SK-N-SH treated with all-trans-retinoic acid at 6 μM for 48 hours (cell line): ENCODE measurements around the gene OR6C68.
"Not testable (repeated sequence)": the region's sequence is repeated elsewhere in the genome, so short reads cannot be mapped to it uniquely, and the experiment has no call there.

ENCODE experiments used
- ATAC-seq: fragments of 200-7000 bp; cut with Tn5 transposase; 3 replicates; pipeline ENCODE4 v1.9.1; 2020; ENCODE audit warnings: mild to moderate bottlenecking, moderate library complexity
- ARNTL ChIP-seq: fragments of 450-650 bp; formaldehyde crosslinking; IDR thresholded peaks from 2 replicates; pipeline ENCODE4 v1.5.0; 2020; ENCODE audit warnings: low read depth, mild to moderate bottlenecking, moderate library complexity, borderline replicate concordance
- BACH2 ChIP-seq: fragments of 250-450 bp; sonication (Bioruptor Pico); IDR thresholded peaks from 2 replicates; pipeline ENCODE4 v1.9.0; 2021; ENCODE audit warnings: mild to moderate bottlenecking, borderline replicate concordance
- CSDC2 ChIP-seq: fragments of 250-450 bp; sonication (Bioruptor Pico); IDR thresholded peaks from 2 replicates; pipeline ENCODE4 v1.5.0; 2020; ENCODE audit warnings: mild to moderate bottlenecking, moderate library complexity
- CSRNP3 ChIP-seq: fragments of 250-450 bp; sonication (Bioruptor Pico); IDR thresholded peaks from 2 replicates; pipeline ENCODE4 v1.5.1; 2021; ENCODE audit warnings: mild to moderate bottlenecking, moderate library complexity
- ESRRG ChIP-seq: fragments of 250-450 bp; sonication (Bioruptor Pico); IDR thresholded peaks from 2 replicates; pipeline ENCODE4 v1.6.1; 2021; ENCODE audit warnings: mild to moderate bottlenecking
- GLIS3 ChIP-seq: fragments of 250-450 bp; sonication (Bioruptor Pico); IDR thresholded peaks from 2 replicates; pipeline ENCODE4 v1.5.0; 2020; ENCODE audit warnings: mild to moderate bottlenecking, moderate library complexity
- ISL1 ChIP-seq: fragments of 250-450 bp; sonication (Bioruptor Pico); IDR thresholded peaks from 2 replicates; pipeline ENCODE4 v2.1.2; 2022; ENCODE audit warnings: mild to moderate bottlenecking, moderate library complexity
- OSR1 ChIP-seq: fragments of 250-450 bp; sonication (Bioruptor Pico); IDR thresholded peaks from 2 replicates; pipeline ENCODE4 v1.8.0; 2022; ENCODE audit warnings: moderate library complexity, mild to moderate bottlenecking, inconsistent platforms
- PATZ1 ChIP-seq: fragments of 250-450 bp; sonication (Bioruptor Pico); IDR thresholded peaks from 2 replicates; pipeline ENCODE4 v1.8.0; 2020; ENCODE audit warnings: mild to moderate bottlenecking, moderate library complexity, borderline replicate concordance
- POU6F1 ChIP-seq: fragments of 250-450 bp; sonication (Bioruptor Pico); IDR thresholded peaks from 2 replicates; pipeline ENCODE4 v1.8.0; 2021; ENCODE audit warnings: low read depth, mild to moderate bottlenecking, moderate library complexity, borderline replicate concordance
- PPARA ChIP-seq: fragments of 250-450 bp; sonication (Bioruptor Pico); IDR thresholded peaks from 2 replicates; pipeline ENCODE4 v1.5.0; 2020; ENCODE audit warnings: mild to moderate bottlenecking, borderline replicate concordance
- RARB ChIP-seq: fragments of 250-450 bp; sonication (Bioruptor Pico); IDR thresholded peaks from 2 replicates; pipeline ENCODE4 v1.8.0; 2021; ENCODE audit warnings: mild to moderate bottlenecking, moderate library complexity
- SNAI2 ChIP-seq: fragments of 250-450 bp; sonication (Bioruptor Pico); IDR thresholded peaks from 2 replicates; pipeline ENCODE4 v1.5.0; 2020; ENCODE audit warnings: mild to moderate bottlenecking, moderate library complexity
- TCF4 ChIP-seq: fragments of 250-450 bp; sonication (Bioruptor Pico); IDR thresholded peaks from 2 replicates; pipeline ENCODE4 v1.8.0; 2021; ENCODE audit warnings: mild to moderate bottlenecking, moderate library complexity, borderline replicate concordance
- TOX ChIP-seq: fragments of 250-450 bp; sonication (Bioruptor Pico); IDR thresholded peaks from 2 replicates; pipeline ENCODE4 v1.8.0; 2021; ENCODE audit warnings: mild to moderate bottlenecking, moderate library complexity, borderline replicate concordance
- TSHZ2 ChIP-seq: fragments of 250-450 bp; sonication (Bioruptor Pico); IDR thresholded peaks from 2 replicates; pipeline ENCODE4 v1.5.0; 2020; ENCODE audit warnings: mild to moderate bottlenecking, moderate library complexity
- ZC3H10 ChIP-seq: fragments of 250-450 bp; sonication (Bioruptor Pico); IDR thresholded peaks from 2 replicates; pipeline ENCODE4 v1.5.1; 2021; ENCODE audit warnings: mild to moderate bottlenecking, moderate library complexity
- ZNF565 ChIP-seq: fragments of 450-650 bp; formaldehyde crosslinking; conservative IDR thresholded peaks from 2 replicates; pipeline ENCODE4 v1.5.0; 2020; ENCODE audit warnings: low read depth, mild to moderate bottlenecking, moderate library complexity
- ZNF70 ChIP-seq: fragments of 450-650 bp; formaldehyde crosslinking; IDR thresholded peaks from 2 replicates; pipeline ENCODE4 v1.5.0; 2020; ENCODE audit warnings: mild to moderate bottlenecking, moderate library complexity
- ZNF8 ChIP-seq: fragments of 450-650 bp; formaldehyde crosslinking; IDR thresholded peaks from 2 replicates; pipeline ENCODE4 v1.5.0; 2020; ENCODE audit warnings: mild to moderate bottlenecking, moderate library complexity

OR6C68 gene

GRCh38 chr12:55472264-55472663 is 19.9 kb upstream of the OR6C68 start:
- TF ChIP-seq ZNF565 (CRISPR knock-in tag) (no peak), GLIS3 (CRISPR knock-in tag) (no peak), ESRRG (no peak), ZC3H10 (CRISPR knock-in tag) (no peak), TSHZ2 (CRISPR knock-in tag) (no peak), PPARA (CRISPR knock-in tag) (no peak), SNAI2 (CRISPR knock-in tag) (no peak), ARNTL (CRISPR knock-in tag) (no peak), POU6F1 (CRISPR knock-in tag) (no peak), RARB (CRISPR knock-in tag) (no peak), PATZ1 (CRISPR knock-in tag) (no peak), ZNF8 (CRISPR knock-in tag) (no peak), ZNF70 (CRISPR knock-in tag) (no peak), BACH2 (no peak), CSDC2 (CRISPR knock-in tag) (no peak), TCF4 (CRISPR knock-in tag) (no peak), TOX (CRISPR knock-in tag) (no peak)
- no peak for ATAC-seq

GRCh38 chr12:55479136-55479535 is 13.0 kb upstream of the OR6C68 start:
- ATAC-seq: not testable (repeated sequence)

GRCh38 chr12:55484284-55484683 is 7.9 kb upstream of the OR6C68 start:
- not testable (repeated sequence) for ATAC-seq

GRCh38 chr12:55495490-55495889 is 3.3 kb downstream of the OR6C68 start:
- TF ChIP-seq SNAI2 (CRISPR knock-in tag) (no peak), POU6F1 (CRISPR knock-in tag) (no peak)
- no peak for ATAC-seq

GRCh38 chr12:55499231-55499630 is 7.1 kb downstream of the OR6C68 start:
- TF ChIP-seq OSR1 (CRISPR knock-in tag) (no peak), ESRRG (no peak), CSDC2 (CRISPR knock-in tag) (no peak)
- no peak for ATAC-seq

GRCh38 chr12:55499810-55500252 is 7.7 kb downstream of the OR6C68 start:
- ATAC-seq: no peak
- TF ChIP-seq POU6F1 (CRISPR knock-in tag) (no peak), RARB (CRISPR knock-in tag) (no peak), ESRRG (no peak), CSRNP3 (CRISPR knock-in tag) (no peak), PPARA (CRISPR knock-in tag) (no peak), OSR1 (CRISPR knock-in tag) (no peak), ISL1 (CRISPR knock-in tag) (no peak), ZNF70 (CRISPR knock-in tag) (no peak), TOX (CRISPR knock-in tag) (no peak)
